Duodenal mucosa (tissue), 2 donors: Measurements from ENCODE around the gene KIAA1755.
"Not testable (repeated sequence)": the region's sequence is repeated elsewhere in the genome, so short reads cannot be mapped to it uniquely, and the experiment has no call there.

Experiments used
- H3K27ac ChIP-seq: one replicate; pipeline ENCODE4 v1.7.0; 2013; ENCODE audit warnings: low read depth, low read length
- H3K27me3 ChIP-seq, 2 donors: one replicate each; pipeline ENCODE4 v1.7.0; 2013; ENCODE audit warnings: low read length in 2 of 2, control low read depth in 1 of 2; ENCODE audit not compliant: insufficient read depth in 2 of 2, control insufficient read depth in 1 of 2
- H3K36me3 ChIP-seq, 2 donors: one replicate each; pipeline ENCODE4 v1.7.0; 2013; ENCODE audit warnings: low read length in 2 of 2, control low read depth in 1 of 2; ENCODE audit not compliant: insufficient read depth in 2 of 2, control insufficient read depth in 1 of 2
- H3K4me1 ChIP-seq, 2 donors: one replicate each; pipeline ENCODE4 v1.7.0; 2013; ENCODE audit warnings: low read length in 2 of 2, control low read depth in 1 of 2; ENCODE audit not compliant: insufficient read depth in 2 of 2, control insufficient read depth in 1 of 2
- H3K4me3 ChIP-seq, 2 donors: one replicate each; pipeline ENCODE4 v1.7.0; 2013; ENCODE audit warnings: low read length in 2 of 2, low read depth in 1 of 2
- H3K9ac ChIP-seq, 2 donors: one replicate each; pipeline ENCODE4 v1.7.0; 2013; ENCODE audit warnings: low read length in 2 of 2, low read depth in 1 of 2
- H3K9me3 ChIP-seq, 2 donors: one replicate each; pipeline ENCODE4 v1.7.0; 2013; ENCODE audit warnings: low read length in 2 of 2, control low read depth in 1 of 2; ENCODE audit not compliant: control insufficient read depth in 1 of 2

The KIAA1755 gene

DNA sequence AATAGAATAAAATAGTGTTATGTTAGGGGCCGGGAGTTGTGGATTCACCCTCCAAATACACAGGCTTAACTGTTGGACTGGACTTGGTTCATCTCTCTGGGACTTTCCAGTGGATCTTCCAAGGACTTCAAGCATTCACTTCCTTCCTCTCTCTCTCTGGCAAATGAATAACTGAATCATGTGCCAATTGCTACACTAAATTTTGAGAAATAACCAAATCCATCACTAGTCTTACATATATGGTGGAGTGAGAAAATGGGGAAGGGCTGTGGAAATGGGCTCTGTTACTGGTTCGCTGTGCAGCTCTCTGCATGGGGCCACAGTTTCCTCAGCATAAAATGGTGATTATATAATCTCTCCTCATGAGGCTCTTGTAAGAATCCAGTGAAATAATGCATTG is 6.8 kb upstream of the KIAA1755 start:
- no peaks in the 10 kb centered on the region for H3K9me3 ChIP-seq
- no peak overlapping the region for H3K4me3 ChIP-seq
- H3K4me1 ChIP-seq = no peaks in the 10 kb centered on the region

DNA sequence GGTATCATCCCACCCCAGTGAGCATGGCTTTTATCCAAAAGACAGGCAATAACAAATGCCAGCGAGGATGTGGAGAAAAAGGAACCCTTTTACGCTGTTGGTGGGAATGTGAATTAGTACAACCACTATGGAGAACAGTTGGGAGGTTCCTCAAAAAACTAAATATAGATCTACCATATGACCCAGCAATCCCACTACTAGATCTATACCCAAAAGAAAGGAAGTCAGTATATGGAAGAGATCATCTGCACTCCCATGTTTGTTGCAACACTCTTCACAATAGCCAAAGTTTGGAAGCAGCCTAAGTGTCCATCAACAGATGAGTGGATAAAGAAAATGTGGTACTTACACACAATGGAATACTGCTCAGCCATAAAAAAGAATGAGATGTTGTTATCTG is 5.9 kb upstream of the KIAA1755 start:
- no peaks in the 10 kb centered on the region for H3K4me1 ChIP-seq
- H3K9ac ChIP-seq = no peak overlapping the region
- H3K9me3 ChIP-seq = no peaks in the 10 kb centered on the region
- H3K27me3 ChIP-seq = peaks cover 0 to 7% of the 10 kb centered on the region in 2 donors
- H3K36me3 ChIP-seq = no peaks in the 10 kb centered on the region
- no peak overlapping the region for H3K27ac ChIP-seq
- H3K4me3 ChIP-seq = no peak overlapping the region

More for the DNA sequence above, 6.8 kb upstream of the KIAA1755 start:
- no peak overlapping the region for H3K9ac ChIP-seq
- peaks cover 0 to 6% of the 10 kb centered on the region in 2 donors for H3K27me3 ChIP-seq
- no peaks in the 10 kb centered on the region for H3K36me3 ChIP-seq
- H3K27ac ChIP-seq = no peak overlapping the region

DNA sequence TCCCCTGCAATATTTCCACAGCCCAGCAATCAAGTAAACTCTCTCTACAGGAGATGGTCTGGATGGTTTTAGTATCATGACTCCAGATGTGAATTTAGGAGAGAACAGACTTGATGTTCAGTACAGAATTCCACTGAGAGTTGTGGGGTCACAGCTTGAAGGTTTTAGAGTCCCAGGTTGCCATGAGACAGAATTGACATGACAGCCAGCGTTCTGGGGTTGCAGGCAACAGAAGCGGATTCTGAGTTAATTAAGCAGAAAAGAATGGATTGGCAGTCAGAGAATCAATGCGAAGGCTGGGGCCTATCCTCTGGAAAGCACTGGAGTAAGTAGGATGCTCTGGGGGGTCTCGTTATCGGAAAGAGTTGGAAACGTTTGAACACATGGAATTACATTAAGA is 2.4 kb upstream of the KIAA1755 start:
- no peak overlapping the region for H3K9ac ChIP-seq
- no peaks in the 10 kb centered on the region for H3K4me1 ChIP-seq
- no peak overlapping the region for H3K27ac ChIP-seq
- H3K27me3 ChIP-seq = peaks cover 19 to 31% of the 10 kb centered on the region in 2 donors
- H3K9me3 ChIP-seq = no peaks in the 10 kb centered on the region
- H3K36me3 ChIP-seq = no peaks in the 10 kb centered on the region
- H3K4me3 ChIP-seq = no peak overlapping the region

DNA sequence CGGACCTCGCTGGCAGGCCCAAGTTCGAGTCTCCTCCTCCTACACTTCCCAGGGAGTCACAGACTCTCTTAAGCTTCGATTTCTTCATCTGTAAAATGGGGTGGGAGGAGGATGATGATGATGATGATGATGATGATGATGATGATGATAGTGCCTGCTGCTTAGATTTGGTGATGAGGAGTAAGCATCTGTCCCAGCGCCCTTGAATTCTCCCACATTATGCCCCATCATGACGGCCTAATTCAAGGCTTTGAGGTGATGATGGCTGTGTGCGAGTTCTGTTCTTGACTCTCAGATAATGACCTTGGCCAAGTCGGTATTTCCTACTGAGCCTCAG is 487 bp upstream of the KIAA1755 start:
- H3K9ac ChIP-seq = no peak overlapping the region
- H3K9me3 ChIP-seq = no peaks in the 10 kb centered on the region
- peaks cover 19 to 31% of the 10 kb centered on the region in 2 donors for H3K27me3 ChIP-seq
- no peaks in the 10 kb centered on the region for H3K4me1 ChIP-seq
- no peak overlapping the region for H3K4me3 ChIP-seq
- H3K27ac ChIP-seq = no peak overlapping the region
- no peaks in the 10 kb centered on the region for H3K36me3 ChIP-seq

DNA sequence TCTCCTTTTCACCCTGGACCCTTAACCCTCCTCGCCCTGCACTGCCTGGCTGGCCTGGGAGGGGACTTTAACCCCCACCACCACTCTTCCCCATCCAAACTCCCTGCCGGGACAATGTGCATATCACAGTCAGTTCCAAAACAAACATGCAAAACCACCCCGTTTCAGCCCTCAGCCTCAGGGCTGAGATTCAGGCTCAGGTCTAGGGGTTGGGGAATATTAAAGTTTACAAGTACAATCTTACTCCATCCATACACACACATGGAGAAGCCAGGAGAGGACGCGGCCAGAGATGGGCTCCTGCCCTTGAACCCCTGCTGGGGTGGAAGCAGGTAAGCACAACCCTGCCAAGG is 534 bp downstream of the KIAA1755 start:
- Histone ChIP-seq H3K27me3 (peaks cover 19 to 31% of the 10 kb centered on the region in 2 donors), H3K27ac (peak overlapping the region; percentile 15), H3K4me1 (no peaks in the 10 kb centered on the region), H3K9ac (peak overlapping the region; percentile 7 to 32), H3K4me3 (peak overlapping the region; percentile 40 to 51), H3K9me3 (no peaks in the 10 kb centered on the region), H3K36me3 (no peaks in the 10 kb centered on the region)

DNA sequence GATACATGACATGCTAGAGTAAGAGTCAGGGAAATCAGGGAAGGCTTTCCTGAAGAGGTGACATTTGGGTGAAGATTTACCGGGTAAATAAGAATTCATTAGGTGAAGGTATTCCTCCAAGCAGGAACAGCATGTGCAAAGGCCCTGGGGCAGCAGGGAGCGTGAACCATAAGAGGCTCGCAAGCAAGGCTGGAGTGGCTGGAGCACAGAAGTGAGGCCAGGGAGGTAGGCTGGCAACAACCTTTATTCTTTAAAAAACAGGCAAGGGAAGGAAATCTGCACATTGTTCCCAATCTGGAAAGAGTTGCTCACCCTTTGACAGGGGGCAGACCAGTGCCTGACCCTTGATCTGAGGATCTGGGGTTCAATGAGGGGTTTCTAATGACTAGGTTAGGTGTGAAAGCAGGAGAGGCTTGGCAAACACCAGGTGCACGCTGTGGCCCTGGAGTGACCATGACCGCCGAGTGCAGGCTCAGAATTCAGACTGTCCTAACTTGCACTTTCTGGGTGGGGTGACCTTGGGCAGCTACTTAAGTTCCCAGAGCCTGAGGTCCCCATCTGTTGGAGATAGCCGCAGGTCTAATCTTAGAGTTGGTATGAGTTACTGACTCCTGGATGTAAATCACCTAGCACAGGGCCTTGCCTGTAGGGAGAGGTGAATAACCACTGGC is 1.9 kb downstream of the KIAA1755 start:
- Histone ChIP-seq H3K4me3 (peak overlapping the region in 1 of 2 donors; percentile 40), H3K9me3 (no peaks in the 10 kb centered on the region), H3K27ac (no peak overlapping the region), H3K27me3 (peaks cover 19 to 31% of the 10 kb centered on the region in 2 donors), H3K4me1 (no peaks in the 10 kb centered on the region), H3K36me3 (no peaks in the 10 kb centered on the region), H3K9ac (no peak overlapping the region)

DNA sequence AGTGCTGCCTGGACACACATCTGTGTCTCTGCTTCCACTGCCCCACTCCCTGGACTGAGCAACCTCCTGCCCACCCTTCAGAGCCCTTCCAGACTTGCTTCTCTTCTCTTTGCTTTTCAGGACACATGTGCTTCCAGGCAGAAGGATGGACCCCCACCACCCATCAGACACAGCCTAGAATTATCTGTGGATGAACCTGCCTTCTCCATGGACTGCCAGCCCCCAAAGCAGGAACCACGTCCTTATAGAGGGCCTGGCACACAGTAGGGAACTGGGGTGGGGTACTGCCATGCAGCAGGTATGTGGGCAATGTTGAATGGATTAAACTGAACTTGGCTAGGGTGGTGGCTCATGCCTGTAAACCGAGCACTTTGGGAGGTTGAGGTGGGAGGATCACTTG is 3.6 kb downstream of the KIAA1755 start:
- Histone ChIP-seq H3K9me3 (no peaks in the 10 kb centered on the region), H3K9ac (no peak overlapping the region), H3K4me3 (no peak overlapping the region), H3K27ac (no peak overlapping the region), H3K36me3 (no peaks in the 10 kb centered on the region), H3K4me1 (peaks cover 0 to 3% of the 10 kb centered on the region in 2 donors), H3K27me3 (peaks cover 19 to 24% of the 10 kb centered on the region in 2 donors)

DNA sequence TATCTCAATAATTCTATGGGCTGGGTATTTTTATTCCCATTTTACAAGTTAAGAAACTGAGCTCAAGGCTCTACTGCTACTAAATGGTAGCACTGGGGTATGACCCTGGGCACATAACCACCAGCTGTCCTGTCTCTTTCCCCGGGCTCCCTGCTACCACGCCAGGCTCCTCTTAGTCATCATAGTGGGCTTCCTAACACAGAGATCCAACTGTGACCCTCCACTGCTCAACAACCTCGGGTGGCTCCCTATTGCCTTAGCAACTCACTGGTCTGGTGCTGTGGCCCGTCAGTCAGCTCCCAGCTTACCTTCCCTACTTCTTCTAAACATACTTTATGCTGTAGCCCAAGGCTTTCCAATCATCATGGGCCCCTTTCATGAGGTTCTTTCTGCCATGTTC is 4.5 kb downstream of the KIAA1755 start:
- H3K36me3 ChIP-seq = no peaks in the 10 kb centered on the region
- H3K4me1 ChIP-seq = peaks cover 0 to 5% of the 10 kb centered on the region in 2 donors
- peaks cover 16 to 21% of the 10 kb centered on the region in 2 donors for H3K27me3 ChIP-seq
- H3K27ac ChIP-seq = no peak overlapping the region
- H3K9ac ChIP-seq = no peak overlapping the region
- H3K4me3 ChIP-seq = no peak overlapping the region
- H3K9me3 ChIP-seq = no peaks in the 10 kb centered on the region

DNA sequence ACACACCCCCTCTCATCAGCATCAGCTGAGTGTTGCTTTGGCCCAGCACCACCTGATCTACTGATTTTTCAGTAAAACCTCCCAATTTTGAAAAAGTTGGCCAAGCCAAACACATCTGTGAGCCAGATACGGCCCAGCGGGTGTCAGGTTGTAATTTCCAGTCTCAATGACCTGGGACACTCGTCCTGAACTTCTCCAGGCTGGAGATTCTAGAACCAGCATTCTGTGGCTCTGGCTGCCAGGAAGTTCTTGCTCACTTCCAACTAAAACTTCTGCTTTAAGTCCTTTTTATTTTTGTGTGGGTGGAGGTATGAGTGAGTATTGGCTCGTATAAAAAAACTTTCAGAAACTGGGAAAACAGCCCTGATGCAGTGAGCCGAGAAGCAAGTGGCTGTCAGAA is 5.1 kb downstream of the KIAA1755 start:
- Histone ChIP-seq H3K4me1 (peaks cover 0 to 5% of the 10 kb centered on the region in 2 donors), H3K4me3 (no peak overlapping the region), H3K9ac (no peak overlapping the region), H3K27ac (no peak overlapping the region), H3K36me3 (no peaks in the 10 kb centered on the region), H3K27me3 (peaks cover 12 to 18% of the 10 kb centered on the region in 2 donors), H3K9me3 (no peaks in the 10 kb centered on the region)

DNA sequence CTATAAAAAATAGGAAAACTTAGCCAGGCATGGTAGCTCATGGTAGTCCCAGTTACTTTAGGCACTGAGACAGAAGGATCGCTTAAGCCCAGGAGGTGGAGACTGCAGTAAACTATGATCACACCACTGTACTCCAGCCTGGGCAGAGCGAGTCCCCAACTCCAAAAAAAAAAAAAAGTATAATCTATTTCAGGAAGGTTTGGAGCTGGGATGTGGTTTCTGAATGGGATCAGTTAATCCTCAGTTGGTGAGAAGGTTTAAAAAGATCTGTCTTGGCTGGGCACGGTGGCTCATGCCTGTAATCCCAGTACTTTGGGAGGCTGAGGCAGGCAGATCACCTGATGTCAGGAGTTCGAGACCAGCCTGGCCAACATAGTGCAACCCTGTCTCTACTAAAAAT is 5.9 kb downstream of the KIAA1755 start:
- H3K27me3 ChIP-seq = peaks cover 5 to 10% of the 10 kb centered on the region in 2 donors
- H3K27ac ChIP-seq, H3K9ac ChIP-seq, H3K9me3 ChIP-seq, H3K36me3 ChIP-seq, H3K4me1 ChIP-seq, H3K4me3 ChIP-seq: not testable (repeated sequence)

DNA sequence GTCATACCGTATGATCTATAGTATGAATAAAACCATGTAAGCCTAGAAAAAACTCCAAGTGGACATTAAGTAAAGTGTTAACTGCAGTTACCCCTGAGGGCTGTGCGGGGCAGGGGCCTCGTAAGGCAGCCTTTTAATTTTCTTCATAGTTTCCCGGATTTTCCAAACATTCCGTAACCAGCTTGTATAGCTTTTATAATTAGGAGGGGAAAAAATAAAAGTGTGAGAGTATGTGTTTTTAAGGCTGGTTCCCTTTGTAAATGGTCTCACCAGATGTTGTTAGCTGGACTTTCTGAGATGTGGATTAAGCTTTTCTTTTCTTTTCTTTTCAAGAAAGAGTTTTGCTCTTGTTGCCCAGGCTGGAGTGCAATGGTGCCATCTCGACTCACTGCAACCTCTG is 7.0 kb downstream of the KIAA1755 start:
- H3K9ac ChIP-seq = no peak overlapping the region
- H3K9me3 ChIP-seq = no peaks in the 10 kb centered on the region
- no peaks in the 10 kb centered on the region for H3K36me3 ChIP-seq
- no peak overlapping the region for H3K4me3 ChIP-seq
- peaks cover 0 to 5% of the 10 kb centered on the region in 2 donors for H3K4me1 ChIP-seq
- H3K27ac ChIP-seq = no peak overlapping the region
- H3K27me3 ChIP-seq = peaks cover 0 to 3% of the 10 kb centered on the region in 2 donors
